Neutrophil (primary cell): ENCODE results near the gene KRTAP5-5.

Experiments used
- H3K27ac ChIP-seq: fragments of 200-600 bp; sonication (generic); 2 replicates; pipeline ENCODE4 v1.5.1; 2016; ENCODE audit warnings: mild to moderate bottlenecking, moderate library complexity
- H3K27me3 ChIP-seq: fragments of 200-600 bp; sonication (generic); 2 replicates; pipeline ENCODE4 v1.6.0; 2016; ENCODE audit warnings: mild to moderate bottlenecking
- H3K36me3 ChIP-seq: fragments of 200-600 bp; sonication (generic); 2 replicates; pipeline ENCODE4 v1.5.1; 2017
- H3K4me1 ChIP-seq, 2 experiments: fragments of 200-600 bp in 1 of 2; sonication (generic) in 1 of 2; 1 replicate in 1 of 2; 2 replicates in 1 of 2; pipeline versions ENCODE4 v1.5.1 to v1.6.1; 2013 to 2016; ENCODE audit warnings: low read depth in 1 of 2, low read length in 1 of 2, mild to moderate bottlenecking in 1 of 2, moderate library complexity in 1 of 2; ENCODE audit not compliant: control insufficient read depth in 1 of 2, insufficient read depth in 1 of 2
- H3K4me3 ChIP-seq, 2 experiments: fragments of 200-600 bp in 1 of 2; sonication (generic) in 1 of 2; 1 replicate in 1 of 2; 2 replicates in 1 of 2; pipeline ENCODE4 v1.5.1; 2013 to 2016; ENCODE audit warnings: low read depth in 1 of 2, low read length in 1 of 2, mild to moderate bottlenecking in 1 of 2, moderate library complexity in 1 of 2
- H3K9me3 ChIP-seq: fragments of 200-600 bp; sonication (generic); 2 replicates; pipeline ENCODE4 v1.5.1; 2016
- CTCF ChIP-seq: fragments of 200-600 bp; sonication (generic); IDR thresholded peaks from 2 replicates; pipeline ENCODE4 v1.5.1; 2016; ENCODE audit warnings: antibody characterized with exemption

KRTAP5-5 gene

GRCh38 chr11:1648653-1649420, 19.3 kb downstream of the KRTAP5-5 start:
- no peaks in the 10 kb centered on the region for H3K4me1 ChIP-seq
- H3K9me3 ChIP-seq: no peaks in the 10 kb centered on the region
- no peak overlapping the region for H3K27ac ChIP-seq
- no peak for TF ChIP-seq CTCF
- peaks cover 34% of the 10 kb centered on the region for H3K27me3 ChIP-seq
- no peaks in the 10 kb centered on the region for H3K36me3 ChIP-seq
- no peak overlapping the region for H3K4me3 ChIP-seq

- no peak overlapping the region for H3K4me3 ChIP-seq
- H3K4me1 ChIP-seq: no peaks in the 10 kb centered on the region
- H3K27me3 ChIP-seq: peaks cover 41% of the 10 kb centered on the region
- no peak overlapping the region for H3K27ac ChIP-seq
- H3K9me3 ChIP-seq: no peaks in the 10 kb centered on the region
- TF ChIP-seq CTCF: no peak
- no peaks in the 10 kb centered on the region for H3K36me3 ChIP-seq
These were observed 20.7 kb downstream of the KRTAP5-5 start for GRCh38 chr11:1650034-1650917.

- H3K4me3 ChIP-seq: no peak overlapping the region
- H3K4me1 ChIP-seq: no peaks in the 10 kb centered on the region
- no peak for TF ChIP-seq CTCF
- H3K36me3 ChIP-seq: no peaks in the 10 kb centered on the region
- H3K9me3 ChIP-seq: no peaks in the 10 kb centered on the region
- H3K27me3 ChIP-seq: peaks cover 42% of the 10 kb centered on the region
- H3K27ac ChIP-seq: no peak overlapping the region
These were observed 21.3 kb downstream of the KRTAP5-5 start for GRCh38 chr11:1650918-1651262.

GRCh38 chr11:1651411-1651980, 21.9 kb downstream of the KRTAP5-5 start:
- Histone ChIP-seq H3K27me3 (peaks cover 46% of the 10 kb centered on the region), H3K4me1 (no peaks in the 10 kb centered on the region), H3K4me3 (no peak overlapping the region), H3K36me3 (no peaks in the 10 kb centered on the region), H3K27ac (no peak overlapping the region), H3K9me3 (no peaks in the 10 kb centered on the region)
- no peak for TF ChIP-seq CTCF

GRCh38 chr11:1652026-1652425, 22.5 kb downstream of the KRTAP5-5 start:
- Histone ChIP-seq H3K4me1 (no peaks in the 10 kb centered on the region), H3K27me3 (peaks cover 48% of the 10 kb centered on the region)
- no peak for TF ChIP-seq CTCF

More at GRCh38 chr11:1652026-1652425, 22.5 kb downstream of the KRTAP5-5 start:
- Histone ChIP-seq H3K9me3 (no peaks in the 10 kb centered on the region), H3K36me3 (no peaks in the 10 kb centered on the region), H3K27ac (no peak overlapping the region), H3K4me3 (no peak overlapping the region)
